AG20443 (cell line): ENCODE data around the gene LFNG.
"Not testable (repeated sequence)": the region's sequence is repeated elsewhere in the genome, so short reads cannot be mapped to it uniquely, and the experiment has no call there.

Experiments used
- DNase-seq: peaks from one replicate; pipeline ENCODE4 v3.0.0; 2012; ENCODE audit warnings: low spot score, mixed read lengths

The LFNG gene

GRCh38 chr7:2530071-2530987 is 10.8 kb downstream of the LFNG start:
- DNase-seq, result peak; percentile 45

- not testable (repeated sequence) for DNase-seq
Observed at GRCh38 chr7:2530994-2531795, 11.6 kb downstream of the LFNG start.

- not testable (repeated sequence) for DNase-seq
Observed at GRCh38 chr7:2531796-2532110, 12.2 kb downstream of the LFNG start.

- not testable (repeated sequence) for DNase-seq
Observed at GRCh38 chr7:2532199-2532772, 12.7 kb downstream of the LFNG start.

- DNase-seq, result not testable (repeated sequence)
Observed at GRCh38 chr7:2532816-2533215, 13.2 kb downstream of the LFNG start.

GRCh38 chr7:2533566-2533965 is 14.0 kb downstream of the LFNG start:
- not testable (repeated sequence) for DNase-seq

GRCh38 chr7:2534214-2534613 is 14.6 kb downstream of the LFNG start:
- DNase-seq, result not testable (repeated sequence)

- not testable (repeated sequence) for DNase-seq
Observed at GRCh38 chr7:2535872-2536627, 16.5 kb downstream of the LFNG start.

GRCh38 chr7:2537981-2538851 is 18.6 kb downstream of the LFNG start:
- DNase-seq, result no peak

GRCh38 chr7:2539031-2539911 is 19.7 kb downstream of the LFNG start:
- no peak for DNase-seq

GRCh38 chr7:2540133-2540532 is 20.6 kb downstream of the LFNG start:
- no peak for DNase-seq

- DNase-seq, result no peak
Observed at GRCh38 chr7:2540641-2541051, 21.1 kb downstream of the LFNG start.

- DNase-seq, result no peak
Observed at GRCh38 chr7:2541291-2542010, 21.9 kb downstream of the LFNG start.

- DNase-seq, result no peak
Observed at GRCh38 chr7:2542011-2542915, 22.7 kb downstream of the LFNG start.

- DNase-seq, result no peak
Observed at GRCh38 chr7:2542916-2543871, 23.6 kb downstream of the LFNG start.

- DNase-seq, result no peak
Observed at GRCh38 chr7:2544541-2545188, 25.1 kb downstream of the LFNG start.
